ENCODE data around the gene NFIL3. TPM values are rescaled to one million over a fixed set of nuclear protein-coding genes. Genes with fewer than 3 reads are reported as not detected.
"Not testable (repeated sequence)": the region's sequence is repeated elsewhere in the genome, so short reads cannot be mapped to it uniquely, and the experiment has no call there.

Gene NFIL3
- total RNA-seq (8.2 TPM), polyA plus RNA-seq (1 to 10 TPM in 3 of 4 donors, under 1 TPM in 1; 0.55 to 3.2 (median 1.1) TPM)

- peaks cover 82% of the 10 kb centered on the region for H3K27me3 Mint-ChIP-seq
- H3K36me3 ChIP-seq (ENCODE audit: control insufficient read depth, insufficient read depth, low read length): no peaks in the 10 kb centered on the region
- peak within 1 kb of the TSS; percentile 80 for H3K4me3 ChIP-seq (ENCODE audit: low read depth, low read length)
- DNase-seq (peak; percentile 42 to 74 (median 55)), ATAC-seq (ENCODE audit: low read depth in 2 of 2) (peak; percentile 78 to 81)
- no peak within 1 kb of the TSS for H3K27ac ChIP-seq (ENCODE audit: insufficient read depth, low read length, poor library complexity, severe bottlenecking)
- peak within 1 kb of the TSS; percentile 88 to 96 (median 90) for H3K4me3 Mint-ChIP-seq
- H3K27me3 ChIP-seq (ENCODE audit: control insufficient read depth, insufficient read depth, low read length): peaks cover 39% of the 10 kb centered on the region
- H3K27ac Mint-ChIP-seq: peak within 1 kb of the TSS; percentile 30 to 93 (median 93)
- H3K36me3 Mint-ChIP-seq: no peaks in the 10 kb centered on the region
- peaks cover 0 to 12% (median 0%) of the 10 kb centered on the region in 7 donors for H3K9me3 Mint-ChIP-seq
- H3K9me3 ChIP-seq (ENCODE audit: control insufficient read depth in 2 of 2, low read length in 2 of 2): no peaks in the 10 kb centered on the region
- H3K4me1 ChIP-seq (ENCODE audit: control insufficient read depth, insufficient read depth, low read length, poor library complexity, severe bottlenecking): peaks cover 36% of the 10 kb centered on the region
- peaks cover 17 to 43% (median 32%) of the 10 kb centered on the region in 4 donors for H3K4me1 Mint-ChIP-seq
These were observed at the start of gene NFIL3 for GRCh38 chr9:91423785-91424402. TSS of gene NFIL3 (minus strand) at chr9:91423832. CDS start at chr9:91410734, 13,098 bp downstream.

- not testable (repeated sequence) for H3K36me3 ChIP-seq (ENCODE audit: control insufficient read depth, insufficient read depth, low read length); H3K4me3 Mint-ChIP-seq; H3K9me3 ChIP-seq (ENCODE audit: control insufficient read depth in 2 of 2, low read length in 2 of 2); H3K4me1 ChIP-seq (ENCODE audit: control insufficient read depth, insufficient read depth, low read length, poor library complexity, severe bottlenecking); H3K27ac Mint-ChIP-seq; H3K27me3 ChIP-seq (ENCODE audit: control insufficient read depth, insufficient read depth, low read length); H3K4me1 Mint-ChIP-seq; H3K4me3 ChIP-seq (ENCODE audit: low read depth, low read length); DNase-seq; H3K27me3 Mint-ChIP-seq; H3K36me3 Mint-ChIP-seq; ATAC-seq (ENCODE audit: low read depth in 2 of 2); H3K27ac ChIP-seq (ENCODE audit: insufficient read depth, low read length, poor library complexity, severe bottlenecking)
- H3K9me3 Mint-ChIP-seq: peaks cover 0 to 21% (median 2%) of the 10 kb centered on the region in 7 donors
These were observed 47.9 kb upstream of the NFIL3 start for GRCh38 chr9:91471524-91471923.

- H3K27me3 ChIP-seq (ENCODE audit: control insufficient read depth, insufficient read depth, low read length): no peaks in the 10 kb centered on the region
- Mint-ChIP-seq H3K9me3 (peaks cover 0 to 28% (median 3%) of the 10 kb centered on the region in 7 donors), H3K4me3 (no peak overlapping the region), H3K27me3 (peaks cover 18% of the 10 kb centered on the region), H3K36me3 (no peaks in the 10 kb centered on the region), H3K4me1 (no peaks in the 10 kb centered on the region), H3K27ac (no peak overlapping the region)
- no peak overlapping the region for H3K4me3 ChIP-seq (ENCODE audit: low read depth, low read length)
- H3K9me3 ChIP-seq (ENCODE audit: control insufficient read depth in 2 of 2, low read length in 2 of 2): peaks cover 0 to 5% of the 10 kb centered on the region in 2 experiments
- no peaks in the 10 kb centered on the region for H3K4me1 ChIP-seq (ENCODE audit: control insufficient read depth, insufficient read depth, low read length, poor library complexity, severe bottlenecking)
- no peaks in the 10 kb centered on the region for H3K36me3 ChIP-seq (ENCODE audit: control insufficient read depth, insufficient read depth, low read length)
- DNase-seq (no peak), ATAC-seq (ENCODE audit: low read depth in 2 of 2) (no peak)
- no peak overlapping the region for H3K27ac ChIP-seq (ENCODE audit: insufficient read depth, low read length, poor library complexity, severe bottlenecking)
These were observed 41.8 kb upstream of the NFIL3 start for GRCh38 chr9:91465420-91465819.

GRCh38 chr9:91458906-91459305, 35.3 kb upstream of the NFIL3 start:
- Histone ChIP-seq H3K27me3 (ENCODE audit: control insufficient read depth, insufficient read depth, low read length) (no peaks in the 10 kb centered on the region), H3K27ac (ENCODE audit: insufficient read depth, low read length, poor library complexity, severe bottlenecking) (no peak overlapping the region), H3K36me3 (ENCODE audit: control insufficient read depth, insufficient read depth, low read length) (no peaks in the 10 kb centered on the region), H3K9me3 (ENCODE audit: control insufficient read depth in 2 of 2, low read length in 2 of 2) (no peaks in the 10 kb centered on the region), H3K4me1 (ENCODE audit: control insufficient read depth, insufficient read depth, low read length, poor library complexity, severe bottlenecking) (no peaks in the 10 kb centered on the region), H3K4me3 (ENCODE audit: low read depth, low read length) (no peak overlapping the region)
- Mint-ChIP-seq H3K27me3 (peaks cover 38% of the 10 kb centered on the region), H3K9me3 (peaks cover 0 to 1% (median 0%) of the 10 kb centered on the region in 7 donors), H3K4me1 (no peaks in the 10 kb centered on the region), H3K27ac (no peak overlapping the region), H3K36me3 (no peaks in the 10 kb centered on the region), H3K4me3 (no peak overlapping the region)
- no peak for ATAC-seq (ENCODE audit: low read depth in 2 of 2)
- no peak for DNase-seq

GRCh38 chr9:91452844-91453243, 29.2 kb upstream of the NFIL3 start:
- Histone ChIP-seq H3K4me3 (ENCODE audit: low read depth, low read length) (no peak overlapping the region), H3K4me1 (ENCODE audit: control insufficient read depth, insufficient read depth, low read length, poor library complexity, severe bottlenecking) (no peaks in the 10 kb centered on the region), H3K36me3 (ENCODE audit: control insufficient read depth, insufficient read depth, low read length) (no peaks in the 10 kb centered on the region), H3K27me3 (ENCODE audit: control insufficient read depth, insufficient read depth, low read length) (peaks cover 11% of the 10 kb centered on the region), H3K9me3 (ENCODE audit: control insufficient read depth in 2 of 2, low read length in 2 of 2) (no peaks in the 10 kb centered on the region), H3K27ac (ENCODE audit: insufficient read depth, low read length, poor library complexity, severe bottlenecking) (no peak overlapping the region)
- no peak overlapping the region for H3K4me3 Mint-ChIP-seq
- H3K4me1 Mint-ChIP-seq: no peaks in the 10 kb centered on the region
- DNase-seq: no peak
- peaks cover 60% of the 10 kb centered on the region for H3K27me3 Mint-ChIP-seq
- peaks cover 0 to 4% (median 0%) of the 10 kb centered on the region in 7 donors for H3K9me3 Mint-ChIP-seq
- no peak for ATAC-seq (ENCODE audit: low read depth in 2 of 2)
- no peak overlapping the region for H3K27ac Mint-ChIP-seq
- no peaks in the 10 kb centered on the region for H3K36me3 Mint-ChIP-seq

- Mint-ChIP-seq H3K4me1 (no peaks in the 10 kb centered on the region), H3K27ac (no peak overlapping the region), H3K4me3 (no peak overlapping the region), H3K36me3 (no peaks in the 10 kb centered on the region), H3K9me3 (peaks cover 0 to 4% (median 0%) of the 10 kb centered on the region in 7 donors), H3K27me3 (peaks cover 49% of the 10 kb centered on the region)
- H3K36me3 ChIP-seq (ENCODE audit: control insufficient read depth, insufficient read depth, low read length): no peaks in the 10 kb centered on the region
- no peak overlapping the region for H3K27ac ChIP-seq (ENCODE audit: insufficient read depth, low read length, poor library complexity, severe bottlenecking)
- H3K4me1 ChIP-seq (ENCODE audit: control insufficient read depth, insufficient read depth, low read length, poor library complexity, severe bottlenecking): no peaks in the 10 kb centered on the region
- H3K9me3 ChIP-seq (ENCODE audit: control insufficient read depth in 2 of 2, low read length in 2 of 2): no peaks in the 10 kb centered on the region
- H3K27me3 ChIP-seq (ENCODE audit: control insufficient read depth, insufficient read depth, low read length): peaks cover 11% of the 10 kb centered on the region
- DNase-seq: no peak
- ATAC-seq (ENCODE audit: low read depth in 2 of 2): no peak
- no peak overlapping the region for H3K4me3 ChIP-seq (ENCODE audit: low read depth, low read length)
These were observed 28.0 kb upstream of the NFIL3 start for GRCh38 chr9:91451431-91452270.

GRCh38 chr9:91445135-91445534, 21.5 kb upstream of the NFIL3 start:
- H3K4me3 ChIP-seq (ENCODE audit: low read depth, low read length): no peak overlapping the region
- peaks cover 0 to 19% (median 3%) of the 10 kb centered on the region in 7 donors for H3K9me3 Mint-ChIP-seq
- H3K27ac ChIP-seq (ENCODE audit: insufficient read depth, low read length, poor library complexity, severe bottlenecking): no peak overlapping the region
- no peaks in the 10 kb centered on the region for H3K36me3 Mint-ChIP-seq
- ATAC-seq (ENCODE audit: low read depth in 2 of 2): no peak
- no peaks in the 10 kb centered on the region for H3K4me1 Mint-ChIP-seq
- H3K27me3 ChIP-seq (ENCODE audit: control insufficient read depth, insufficient read depth, low read length): peaks cover 13% of the 10 kb centered on the region
- no peaks in the 10 kb centered on the region for H3K36me3 ChIP-seq (ENCODE audit: control insufficient read depth, insufficient read depth, low read length)
- H3K4me1 ChIP-seq (ENCODE audit: control insufficient read depth, insufficient read depth, low read length, poor library complexity, severe bottlenecking): no peaks in the 10 kb centered on the region
- no peak overlapping the region for H3K27ac Mint-ChIP-seq
- H3K27me3 Mint-ChIP-seq: peaks cover 42% of the 10 kb centered on the region
- no peak for DNase-seq
- no peak overlapping the region for H3K4me3 Mint-ChIP-seq
- peaks cover 0 to 17% of the 10 kb centered on the region in 2 experiments for H3K9me3 ChIP-seq (ENCODE audit: control insufficient read depth in 2 of 2, low read length in 2 of 2)

All from CD4-positive, CD25-positive, alpha-beta regulatory T cell (primary cell).